ENCODE data around the gene HGFAC. TPM values are rescaled to one million over a fixed set of nuclear protein-coding genes. Genes with fewer than 3 reads are reported as not detected.

HGFAC gene
- total and polyA plus RNA-seq, 2 experiments from 2014 or later = 2.0 to 2.3 TPM

DNA sequence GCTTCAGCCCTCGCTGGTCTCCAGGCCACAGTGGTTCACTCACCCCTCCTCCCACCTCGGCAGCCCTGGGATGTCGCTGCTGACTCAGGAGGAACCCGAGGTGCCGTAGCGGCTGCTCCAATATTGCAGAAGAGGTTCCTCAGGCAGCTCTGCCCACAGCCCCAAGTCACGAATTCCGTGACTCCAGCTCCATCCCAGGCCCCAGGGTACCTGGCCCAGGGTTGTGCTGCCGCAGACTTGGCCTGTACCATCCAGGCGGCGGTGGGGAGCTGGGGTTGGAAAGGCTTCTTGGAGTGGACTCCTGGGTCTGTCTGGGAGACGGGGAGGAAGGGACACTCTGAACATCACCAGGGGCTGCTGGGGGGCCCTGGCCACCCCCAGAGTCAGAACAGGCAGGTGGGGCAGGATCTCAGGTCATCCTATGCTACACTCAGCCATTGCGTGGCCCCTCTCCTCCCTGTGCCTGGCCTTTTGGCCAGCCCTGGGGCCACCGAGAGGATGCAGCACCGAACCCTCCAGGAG, 728 bp upstream of the HGFAC start:
- Histone ChIP-seq H3K27me3 (no peaks in the 10 kb centered on the region), H3K4me3 (no peak overlapping the region), H3K4me1 (ENCODE audit: low read depth) (no peaks in the 10 kb centered on the region), H3K36me3 (no peaks in the 10 kb centered on the region), H3K9me3 (ENCODE audit: low read depth) (no peaks in the 10 kb centered on the region), H3K27ac (no peak overlapping the region)
- DNase-seq (ENCODE audit: low read depth in 1 of 2, low spot score in 1 of 2) = peak in 1 of 2 donors; percentile 7
- TF ChIP-seq, protein P1, sequence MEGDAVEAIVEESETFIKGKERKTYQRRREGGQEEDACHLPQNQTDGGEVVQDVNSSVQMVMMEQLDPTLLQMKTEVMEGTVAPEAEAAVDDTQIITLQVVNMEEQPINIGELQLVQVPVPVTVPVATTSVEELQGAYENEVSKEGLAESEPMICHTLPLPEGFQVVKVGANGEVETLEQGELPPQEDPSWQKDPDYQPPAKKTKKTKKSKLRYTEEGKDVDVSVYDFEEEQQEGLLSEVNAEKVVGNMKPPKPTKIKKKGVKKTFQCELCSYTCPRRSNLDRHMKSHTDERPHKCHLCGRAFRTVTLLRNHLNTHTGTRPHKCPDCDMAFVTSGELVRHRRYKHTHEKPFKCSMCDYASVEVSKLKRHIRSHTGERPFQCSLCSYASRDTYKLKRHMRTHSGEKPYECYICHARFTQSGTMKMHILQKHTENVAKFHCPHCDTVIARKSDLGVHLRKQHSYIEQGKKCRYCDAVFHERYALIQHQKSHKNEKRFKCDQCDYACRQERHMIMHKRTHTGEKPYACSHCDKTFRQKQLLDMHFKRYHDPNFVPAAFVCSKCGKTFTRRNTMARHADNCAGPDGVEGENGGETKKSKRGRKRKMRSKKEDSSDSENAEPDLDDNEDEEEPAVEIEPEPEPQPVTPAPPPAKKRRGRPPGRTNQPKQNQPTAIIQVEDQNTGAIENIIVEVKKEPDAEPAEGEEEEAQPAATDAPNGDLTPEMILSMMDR (IDR thresholded peaks at IDR 0.05; ENCODE audit: low read depth, low read length) = no peak

DNA sequence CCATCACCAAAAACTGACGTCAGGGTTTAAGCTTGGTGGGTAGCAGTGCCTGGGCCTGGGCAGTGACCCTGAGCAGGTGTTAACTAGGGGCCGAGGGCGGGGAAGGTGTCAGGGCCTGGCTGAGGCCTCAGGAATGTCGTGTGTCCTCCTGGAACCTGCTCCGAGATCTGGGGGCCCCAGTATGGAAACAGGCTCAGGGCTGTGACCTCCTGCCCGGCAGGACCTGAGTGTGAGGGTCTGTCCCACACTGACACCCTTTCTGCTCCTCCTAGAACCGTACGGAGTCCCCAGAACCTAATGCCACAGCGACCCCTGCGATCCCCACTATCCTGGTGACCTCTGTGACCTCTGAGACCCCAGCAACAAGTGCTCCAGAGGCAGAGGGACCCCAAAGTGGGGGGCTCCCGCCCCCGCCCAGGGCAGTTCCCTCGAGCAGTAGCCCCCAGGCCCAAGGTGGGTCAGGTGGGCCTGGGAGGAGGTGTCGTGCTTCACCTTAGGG, 741 bp downstream of the HGFAC start:
- DNase-seq (ENCODE audit: low read depth in 1 of 2, low spot score in 1 of 2) = no peak
- Histone ChIP-seq H3K36me3 (no peaks in the 10 kb centered on the region), H3K27ac (no peak overlapping the region), H3K9me3 (ENCODE audit: low read depth) (no peaks in the 10 kb centered on the region), H3K27me3 (no peaks in the 10 kb centered on the region), H3K4me1 (ENCODE audit: low read depth) (no peaks in the 10 kb centered on the region), H3K4me3 (no peak overlapping the region)
- TF ChIP-seq, protein P1 (IDR thresholded peaks at IDR 0.05; ENCODE audit: low read depth, low read length) = no peak

DNA sequence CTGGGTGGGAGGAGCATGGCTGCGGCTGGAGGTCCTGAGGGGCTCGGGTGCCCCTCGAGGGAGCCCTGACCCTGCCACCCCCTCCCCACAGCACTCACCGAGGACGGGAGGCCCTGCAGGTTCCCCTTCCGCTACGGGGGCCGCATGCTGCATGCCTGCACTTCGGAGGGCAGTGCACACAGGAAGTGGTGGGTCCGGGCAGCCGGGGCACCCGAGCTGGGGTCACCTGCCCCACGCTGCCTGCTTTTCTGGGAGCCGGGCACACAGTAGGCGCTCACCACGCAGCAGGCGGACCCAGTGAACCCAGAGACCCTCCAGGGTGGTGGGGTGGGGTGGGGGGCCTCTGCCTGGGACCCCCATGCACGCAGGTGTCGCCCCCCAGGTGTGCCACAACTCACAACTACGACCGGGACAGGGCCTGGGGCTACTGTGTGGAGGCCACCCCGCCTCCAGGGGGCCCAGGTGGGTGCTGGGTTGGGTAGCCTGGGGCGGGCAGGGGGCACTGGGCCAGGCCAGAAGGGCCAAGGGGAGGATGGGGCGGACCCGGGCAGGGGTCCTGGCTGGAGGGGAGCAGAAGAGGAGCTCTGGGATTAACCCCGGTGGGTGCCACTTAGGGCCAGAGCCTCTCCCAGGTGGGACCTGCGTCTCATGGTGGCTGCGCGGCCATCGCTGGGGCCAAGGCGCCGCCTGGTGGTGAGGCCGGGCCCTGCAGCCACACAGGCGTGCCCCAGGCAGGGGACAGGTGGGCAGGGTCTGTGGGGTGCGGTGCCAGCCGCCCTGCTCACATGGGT, 1.4 kb downstream of the HGFAC start:
- TF ChIP-seq, protein P1 (IDR thresholded peaks at IDR 0.05; ENCODE audit: low read depth, low read length) = peak; percentile 92
- no peak overlapping the region for H3K27ac ChIP-seq
- H3K27me3 ChIP-seq = no peaks in the 10 kb centered on the region
- H3K9me3 ChIP-seq (ENCODE audit: low read depth) = no peaks in the 10 kb centered on the region
- H3K4me3 ChIP-seq = no peak overlapping the region
- no peaks in the 10 kb centered on the region for H3K36me3 ChIP-seq
- peak; percentile 38 to 58 for DNase-seq (ENCODE audit: low read depth in 1 of 2, low spot score in 1 of 2)
- H3K4me1 ChIP-seq (ENCODE audit: low read depth) = no peaks in the 10 kb centered on the region

- H3K9me3 ChIP-seq (ENCODE audit: low read depth) = no peaks in the 10 kb centered on the region
- H3K4me1 ChIP-seq (ENCODE audit: low read depth) = no peaks in the 10 kb centered on the region
- no peak overlapping the region for H3K4me3 ChIP-seq
- H3K27me3 ChIP-seq = no peaks in the 10 kb centered on the region
- H3K27ac ChIP-seq = no peak overlapping the region
- TF ChIP-seq, protein P1 (IDR thresholded peaks at IDR 0.05; ENCODE audit: low read depth, low read length) = no peak
- DNase-seq (ENCODE audit: low read depth in 1 of 2, low spot score in 1 of 2) = no peak
- H3K36me3 ChIP-seq = no peaks in the 10 kb centered on the region
These were observed 2.1 kb downstream of the HGFAC start for GRCh38 chr4:3443750-3444309.

DNA sequence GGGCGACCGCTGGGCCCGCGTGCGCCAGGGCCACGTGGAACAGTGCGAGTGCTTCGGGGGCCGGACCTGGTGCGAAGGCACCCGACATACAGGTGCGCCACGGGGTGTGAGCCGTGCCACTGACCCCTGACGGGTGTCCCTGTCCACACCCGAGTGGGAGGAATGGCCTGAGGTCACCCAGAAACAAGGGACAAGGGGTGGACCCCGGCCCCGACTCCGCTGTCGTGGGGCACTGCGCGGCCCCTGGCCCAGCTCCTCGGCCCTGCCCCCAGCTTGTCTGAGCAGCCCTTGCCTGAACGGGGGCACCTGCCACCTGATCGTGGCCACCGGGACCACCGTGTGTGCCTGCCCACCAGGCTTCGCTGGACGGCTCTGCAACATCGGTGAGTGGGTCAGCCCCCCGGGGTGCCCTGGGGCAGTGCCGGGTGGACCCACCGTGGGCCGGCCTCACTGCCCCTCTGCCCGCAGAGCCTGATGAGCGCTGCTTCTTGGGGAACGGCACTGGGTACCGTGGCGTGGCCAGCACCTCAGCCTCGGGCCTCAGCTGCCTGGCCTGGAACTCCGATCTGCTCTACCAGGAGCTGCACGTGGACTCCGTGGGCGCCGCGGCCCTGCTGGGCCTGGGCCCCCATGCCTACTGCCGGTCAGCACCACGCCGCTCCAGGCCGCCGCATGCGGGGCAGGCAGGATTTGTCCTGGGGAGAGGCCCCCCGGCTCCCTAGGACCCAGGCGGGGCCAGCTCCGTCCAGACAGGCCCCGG, 2.8 kb downstream of the HGFAC start:
- H3K4me3 ChIP-seq = no peak overlapping the region
- H3K9me3 ChIP-seq (ENCODE audit: low read depth) = no peaks in the 10 kb centered on the region
- no peak for DNase-seq (ENCODE audit: low read depth in 1 of 2, low spot score in 1 of 2)

More for the DNA sequence above, 2.8 kb downstream of the HGFAC start:
- Histone ChIP-seq H3K27me3 (no peaks in the 10 kb centered on the region), H3K4me1 (ENCODE audit: low read depth) (peaks cover 2% of the 10 kb centered on the region), H3K27ac (no peak overlapping the region), H3K36me3 (no peaks in the 10 kb centered on the region)
- TF ChIP-seq, protein P1 (IDR thresholded peaks at IDR 0.05; ENCODE audit: low read depth, low read length) = no peak

All from cardiac muscle cell (in vitro differentiated cells and primary cell).